Activated CD8-positive, alpha-beta T cell treated with anti-CD3 and anti-CD28 coated beads for 36 hours (primary cell): ENCODE data around the gene AIM2. TPM values are rescaled to one million over a fixed set of nuclear protein-coding genes. Genes with fewer than 3 reads are reported as not detected.
"Not testable (repeated sequence)": the region's sequence is repeated elsewhere in the genome, so short reads cannot be mapped to it uniquely, and the experiment has no call there.

Experiments
- ATAC-seq: fragments of 200-7000 bp; cut with Tn5 transposase; one replicate; pipeline ENCODE4 v1.10.0; 2021; ENCODE audit warnings: mild to moderate bottlenecking, moderate library complexity
- CTCF ChIA-PET: fragments of 350-600 bp; sonication (Branson Sonifier 250); formaldehyde crosslinking; loops from one replicate; lab custom pipeline; 2021; ENCODE audit warnings: antibody characterized with exemption; lab: Charles Lee
- POLR2A ChIA-PET: fragments of 350-600 bp; sonication (Branson Sonifier 250); formaldehyde crosslinking; loops from one replicate; lab custom pipeline; 2021; ENCODE audit warnings: antibody characterized with exemption; lab: Charles Lee
- DNase-seq: peaks from one replicate; pipeline ENCODE4 v3.0.0-alpha.2; 2020
- H3K27ac Mint-ChIP-seq: one replicate; pipeline ENCODE4 v1.8.0; 2021; ENCODE audit warnings: mild to moderate bottlenecking, mixed read lengths
- H3K27me3 Mint-ChIP-seq: one replicate; pipeline ENCODE4 v1.8.0; 2021; ENCODE audit warnings: mixed read lengths
- H3K36me3 Mint-ChIP-seq: one replicate; pipeline ENCODE4 v1.8.0; 2021; ENCODE audit warnings: low read depth, mixed read lengths
- H3K4me1 Mint-ChIP-seq: one replicate; pipeline ENCODE4 v1.8.0; 2021; ENCODE audit warnings: low read depth, mixed read lengths
- H3K4me3 Mint-ChIP-seq: one replicate; pipeline ENCODE4 v1.8.0; 2021; ENCODE audit warnings: mild to moderate bottlenecking, moderate library complexity, mixed read lengths
- H3K9me3 Mint-ChIP-seq: one replicate; pipeline ENCODE4 v1.8.0; 2021; ENCODE audit warnings: mixed read lengths
- CTCF ChIP-seq: fragments of 200-600 bp; IDR thresholded peaks from one replicate; pipeline ENCODE4 v1.8.0; 2022; ENCODE audit warnings: antibody characterized with exemption, mild to moderate bottlenecking
- intact Hi-C: fragments of 100-400 bp; cut with micrococcal nuclease; formaldehyde crosslinking; loops from one replicate; pipeline ENCODE4 v1.10.0; 2022
- total RNA-seq, 2 experiments: library from RNA; stranded (reverse); gene quantifications; one replicate each; pipeline ENCODE4 v1.2.3, GENCODE V29; 2021

AIM2 gene
- total RNA-seq, 2 experiments from 2014 or later: 6.7 to 8.6 TPM

- Mint-ChIP-seq H3K4me1 (peaks cover 33% of the 10 kb centered on the region), H3K9me3 (no peaks in the 10 kb centered on the region), H3K27me3 (no peaks in the 10 kb centered on the region), H3K27ac (peak overlapping the region; percentile 46), H3K4me3 (no peak overlapping the region), H3K36me3 (peaks cover 80% of the 10 kb centered on the region)
- POLR2A ChIA-PET: no interaction called here
- no peak for ATAC-seq
- intact Hi-C loops: no loop called here
- no peak for TF ChIP-seq CTCF
- CTCF ChIA-PET: interaction anchor here (1.7 kb wide), 1 partner anchor 25 kb away, joined by 4 read pairs; the partner anchor contains the start of gene AIM2
- no peak for DNase-seq
These were observed 25.1 kb downstream of the AIM2 start for GRCh38 chr1:159051436-159051835.

- DNase-seq, H3K4me3 Mint-ChIP-seq, H3K27me3 Mint-ChIP-seq, intact Hi-C loops, CTCF ChIA-PET, H3K9me3 Mint-ChIP-seq: not testable (repeated sequence)
- Mint-ChIP-seq H3K4me1 (peaks cover 42% of the 10 kb centered on the region), H3K36me3 (peaks cover 66% of the 10 kb centered on the region), H3K27ac (peak overlapping the region; percentile 51)
- ATAC-seq: peak; percentile 70
- POLR2A ChIA-PET: interaction anchor here (1.0 kb wide), 1 partner anchor 38 kb away, joined by 3 read pairs; no protein-coding TSS in a partner anchor
These were observed 30.1 kb downstream of the AIM2 start for GRCh38 chr1:159046486-159046885.

- TF ChIP-seq CTCF: no peak
- Mint-ChIP-seq H3K4me3 (no peak overlapping the region), H3K9me3 (no peaks in the 10 kb centered on the region), H3K27ac (peak overlapping the region; percentile 26), H3K4me1 (peaks cover 47% of the 10 kb centered on the region), H3K27me3 (no peaks in the 10 kb centered on the region), H3K36me3 (peaks cover 71% of the 10 kb centered on the region)
- POLR2A ChIA-PET: interaction anchor here (1.2 to 1.7 kb wide), 2 partner anchors 10 to 16 kb away, joined by 5 read pairs; no protein-coding TSS in a partner anchor
- intact Hi-C loops: no loop called here
- CTCF ChIA-PET: interaction anchor here (0.7 to 1.1 kb wide), 2 partner anchors 18 to 49 kb away, joined by 3 read pairs; no protein-coding TSS in a partner anchor
- no peak for DNase-seq
- peak; percentile 34 for ATAC-seq
These were observed 35.5 kb downstream of the AIM2 start for GRCh38 chr1:159040893-159041724.

- TF ChIP-seq CTCF: no peak
- H3K4me3 Mint-ChIP-seq: no peak overlapping the region
- H3K9me3 Mint-ChIP-seq: no peaks in the 10 kb centered on the region
- ChIA-PET POLR2A (interaction anchor here (0.8 to 1.7 kb wide), 2 partner anchors 15 to 31 kb away, joined by 3 to 5 read pairs; no protein-coding TSS in a partner anchor), CTCF (interaction anchor here (0.7 to 1.1 kb wide), 3 partner anchors 32 to 92 kb away, joined by 3 to 6 read pairs (median 3); no protein-coding TSS in a partner anchor)
- intact Hi-C loops: no loop called here
- no peaks in the 10 kb centered on the region for H3K27me3 Mint-ChIP-seq
- DNase-seq (no peak), ATAC-seq (no peak)
- H3K4me1 Mint-ChIP-seq: peaks cover 41% of the 10 kb centered on the region
- H3K36me3 Mint-ChIP-seq: peaks cover 76% of the 10 kb centered on the region
- no peak overlapping the region for H3K27ac Mint-ChIP-seq
These were observed 36.4 kb downstream of the AIM2 start for GRCh38 chr1:159040206-159040605.

GRCh38 chr1:159030877-159031447 lies 45.6 kb downstream of the AIM2 start:
- CTCF ChIA-PET: interaction anchor here (1.0 to 1.9 kb wide), 2 partner anchors 11 to 40 kb away, joined by 3 to 4 read pairs; no protein-coding TSS in a partner anchor
- H3K4me3 Mint-ChIP-seq: no peak overlapping the region
- H3K4me1 Mint-ChIP-seq: peaks cover 57% of the 10 kb centered on the region
- DNase-seq (no peak), ATAC-seq (no peak)
- peaks cover 88% of the 10 kb centered on the region for H3K36me3 Mint-ChIP-seq
- H3K9me3 Mint-ChIP-seq: peaks cover 4% of the 10 kb centered on the region
- intact Hi-C loops: no loop called here
- peak overlapping the region; percentile 67 for H3K27ac Mint-ChIP-seq
- POLR2A ChIA-PET: interaction anchor here (0.6 to 2.0 kb wide), 4 partner anchors 10 to 23 kb away, joined by 3 to 11 read pairs (median 4); no protein-coding TSS in a partner anchor
- TF ChIP-seq CTCF: no peak
- H3K27me3 Mint-ChIP-seq: no peaks in the 10 kb centered on the region
